Stimulated activated CD8-positive, alpha-beta memory T cell treated with anti-CD3 and anti-CD28 coated beads, Interleukin-4, amount 100 ng/mL, for 24 hours (primary cell): ENCODE data around the gene SMC1B.

ENCODE experiments used
- DNase-seq: peaks from one replicate; pipeline ENCODE4 v3.0.0-alpha.2; 2020; ENCODE audit warnings: low read depth

Gene SMC1B

GRCh38 chr22:45320357-45320976 lies 92.9 kb downstream of the SMC1B start:
- no peak for DNase-seq

- no peak for DNase-seq
These were observed 94.1 kb downstream of the SMC1B start for GRCh38 chr22:45319324-45319685.

GRCh38 chr22:45318558-45319323 lies 94.7 kb downstream of the SMC1B start:
- peak; percentile 29 for DNase-seq

DNA sequence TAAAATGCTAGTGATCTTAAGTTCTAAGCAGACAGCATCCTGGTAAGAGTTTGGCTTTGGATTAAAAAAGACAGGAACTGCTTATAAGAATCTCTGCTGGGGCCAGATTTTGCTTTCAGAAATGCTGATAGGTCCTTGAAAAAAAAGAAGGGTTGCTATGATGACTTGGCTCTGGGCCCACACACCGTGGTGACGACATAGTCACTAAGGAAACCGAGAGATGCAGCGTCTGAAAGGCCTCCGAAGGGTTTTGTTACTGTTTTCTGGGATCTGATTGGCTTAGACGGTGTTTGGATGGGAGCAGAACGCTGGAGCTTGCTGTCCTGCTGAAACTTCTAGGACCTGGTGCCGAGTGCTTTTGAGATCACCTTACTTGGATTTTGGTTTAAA lies 95.2 kb downstream of the SMC1B start:
- peak; percentile 71 for DNase-seq

DNA sequence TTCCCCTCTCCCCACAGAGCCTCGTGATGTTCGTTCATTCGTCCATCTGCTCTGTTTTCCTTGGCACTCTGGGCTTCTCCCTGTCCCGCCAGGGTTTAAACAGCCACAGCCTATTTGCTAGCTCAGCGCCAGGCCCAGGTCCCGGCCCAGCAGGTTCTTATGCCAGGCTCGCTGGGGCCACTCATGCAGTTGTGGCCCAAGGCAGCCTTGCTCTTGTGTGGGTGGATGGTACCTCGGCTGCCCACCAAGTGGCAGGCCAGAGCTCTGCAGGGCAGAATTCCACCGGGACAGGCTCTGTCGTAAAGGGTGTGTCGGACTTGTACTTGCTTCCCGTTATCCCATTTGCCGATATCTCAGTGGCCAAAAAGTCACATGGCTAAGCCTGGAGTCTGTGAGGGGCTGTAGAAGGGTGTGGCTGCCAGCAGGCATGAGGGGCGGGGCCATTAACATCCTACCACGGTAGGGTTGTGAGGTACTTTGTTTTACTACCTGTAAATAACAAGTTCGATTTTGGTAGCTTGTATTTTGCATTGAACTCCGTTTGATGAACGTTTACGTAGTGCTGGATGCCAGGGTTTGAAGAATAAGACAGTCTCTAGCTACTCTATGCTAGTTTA lies 95.7 kb downstream of the SMC1B start:
- DNase-seq: no peak

DNA sequence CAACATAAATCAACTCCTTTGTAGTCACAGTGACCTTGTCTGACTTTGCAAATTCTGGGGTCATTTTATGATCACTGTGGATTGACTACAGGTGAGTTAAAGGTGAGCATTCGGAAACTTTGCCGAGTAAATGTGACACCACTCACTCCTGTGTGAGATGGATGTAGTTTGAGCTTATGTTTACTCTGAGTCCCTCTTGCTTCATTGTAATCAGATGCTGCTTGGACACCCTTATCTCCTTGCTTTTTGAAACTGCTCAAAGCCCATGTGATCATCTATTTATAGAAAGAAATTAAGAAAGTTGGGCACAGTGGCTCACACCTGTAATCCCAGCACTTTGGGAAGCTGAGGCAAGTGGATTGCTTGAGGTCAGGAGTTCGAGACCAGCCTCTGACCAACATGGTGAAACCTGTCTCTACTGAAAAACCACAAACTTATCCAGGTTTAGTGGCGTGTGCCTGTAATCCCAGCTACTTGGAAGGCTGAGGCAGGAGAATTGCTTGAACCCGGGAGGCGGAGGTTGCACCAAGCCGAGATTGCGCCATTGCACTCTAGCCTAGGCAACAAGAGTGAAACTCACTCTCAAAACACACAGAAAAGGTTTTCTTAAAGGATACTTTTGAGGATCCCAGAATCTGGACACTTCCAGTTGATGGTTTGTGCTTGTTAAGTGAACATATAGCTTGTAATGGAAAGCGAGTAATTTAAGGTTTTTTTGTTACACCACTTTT lies 96.4 kb downstream of the SMC1B start:
- no peak for DNase-seq

- DNase-seq: no peak
These were observed 98.6 kb downstream of the SMC1B start for GRCh38 chr22:45314786-45315185.

- no peak for DNase-seq
These were observed 99.2 kb downstream of the SMC1B start for GRCh38 chr22:45314054-45314721.

- DNase-seq: no peak
These were observed 100.5 kb downstream of the SMC1B start for GRCh38 chr22:45312856-45313255.

- DNase-seq: no peak
These were observed 101.0 kb downstream of the SMC1B start for GRCh38 chr22:45312415-45312814.

DNA sequence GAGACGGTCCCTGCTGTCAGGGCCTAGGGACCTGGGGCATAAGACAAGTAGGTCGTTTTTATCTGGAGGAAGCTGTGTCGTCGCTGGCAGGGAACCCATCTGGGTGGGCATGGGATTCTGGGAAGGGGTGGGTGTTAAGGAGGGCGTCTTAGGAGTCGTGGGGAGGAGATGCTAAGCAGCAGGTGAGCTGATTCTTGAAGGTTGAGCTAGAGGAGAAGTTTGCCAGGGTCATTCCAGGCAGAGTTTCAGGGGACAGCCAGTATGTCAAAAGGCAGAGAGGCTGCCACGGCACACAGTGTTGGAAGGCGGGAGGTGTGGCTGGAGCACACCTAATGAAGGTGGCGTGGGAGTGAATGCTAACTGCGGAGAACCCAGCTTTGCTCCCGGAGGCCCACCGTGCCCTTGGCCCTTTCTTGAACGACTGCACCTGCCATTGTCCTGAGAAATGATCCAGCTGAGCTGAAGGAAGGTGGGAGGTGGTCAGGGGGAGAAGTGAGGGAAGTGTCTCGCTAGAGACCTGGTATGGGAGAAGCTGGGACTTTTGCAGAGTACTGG lies 102.3 kb downstream of the SMC1B start:
- DNase-seq: no peak

GRCh38 chr22:45310331-45310976 lies 102.9 kb downstream of the SMC1B start:
- DNase-seq: no peak

- peak; percentile 95 for DNase-seq
These were observed 103.8 kb downstream of the SMC1B start, which contains the start of gene FAM118A for GRCh38 chr22:45309422-45310227. Gene FAM118A, plus strand, starts transcription at chr22:45309934. Its CDS starts 12,446 bp downstream, at chr22:45322380.

DNA sequence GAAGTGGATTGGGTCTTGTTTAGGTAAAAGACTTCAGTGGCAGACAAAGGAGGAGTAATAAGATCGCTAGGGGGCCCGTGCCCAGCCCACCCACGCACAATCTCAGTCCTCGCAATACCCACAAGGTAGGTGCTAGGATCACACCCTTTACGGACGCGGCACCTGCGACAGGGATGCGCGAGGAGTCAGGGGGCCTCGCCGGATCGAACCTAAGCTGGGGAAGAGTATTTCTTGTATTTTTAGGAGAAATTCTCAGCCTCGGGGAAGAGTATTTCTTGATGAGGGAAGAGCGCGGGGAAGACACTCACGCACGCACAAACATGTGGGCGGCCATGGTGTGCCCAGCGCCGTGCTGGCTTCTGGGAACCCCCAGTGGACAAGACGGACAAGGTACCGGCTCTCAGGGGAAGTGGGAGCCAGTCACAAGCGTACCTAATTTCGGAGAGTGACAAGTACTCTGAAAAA lies 104.4 kb downstream of the SMC1B start:
- no peak for DNase-seq

DNA sequence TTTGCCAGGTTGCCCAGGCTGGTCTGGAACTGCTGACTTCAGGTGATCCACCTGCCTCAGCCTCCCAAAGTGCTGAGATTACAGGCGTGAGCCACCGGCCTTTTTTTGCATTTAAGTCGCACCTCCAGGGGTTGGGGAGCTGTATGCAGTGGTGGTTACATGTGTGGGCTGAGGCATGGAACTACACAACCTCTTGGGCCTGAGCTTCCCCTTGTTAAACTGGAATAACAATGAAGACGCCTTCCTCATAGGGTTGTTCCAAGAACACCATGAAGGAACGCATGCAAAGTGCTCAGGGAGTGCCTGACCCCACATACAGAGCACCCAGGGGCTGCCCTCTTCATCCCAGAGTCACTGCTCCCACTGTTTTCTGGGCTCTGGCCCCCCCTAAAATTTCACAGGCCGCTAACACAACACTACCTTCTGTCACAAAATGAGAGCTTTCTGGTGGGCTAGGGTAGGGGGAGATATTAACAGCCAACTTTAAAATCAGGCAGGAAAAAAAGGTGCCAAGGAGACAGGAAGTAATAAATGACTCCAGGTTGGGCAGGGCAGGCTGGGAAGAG lies 104.9 kb downstream of the SMC1B start:
- no peak for DNase-seq

DNA sequence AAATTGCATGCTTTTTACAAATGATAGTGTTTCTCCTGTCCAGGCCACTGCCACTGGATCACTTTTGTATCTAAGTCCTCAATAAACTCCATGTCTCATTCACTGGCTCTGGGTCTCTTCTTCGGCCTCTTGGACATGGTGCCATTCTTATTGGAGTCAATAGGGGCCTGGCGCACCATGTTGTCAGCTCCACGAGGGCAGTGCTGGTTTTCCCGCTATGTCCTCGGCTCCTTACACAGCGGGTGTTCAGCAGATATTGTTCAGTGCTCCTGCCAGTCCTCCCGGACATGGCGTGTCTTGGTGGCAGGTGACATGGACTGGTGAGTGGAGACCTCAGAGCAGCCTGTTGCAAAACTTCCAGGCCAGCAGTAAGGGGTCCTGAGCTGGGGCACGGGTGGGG lies 107.3 kb downstream of the SMC1B start:
- DNase-seq: no peak

DNA sequence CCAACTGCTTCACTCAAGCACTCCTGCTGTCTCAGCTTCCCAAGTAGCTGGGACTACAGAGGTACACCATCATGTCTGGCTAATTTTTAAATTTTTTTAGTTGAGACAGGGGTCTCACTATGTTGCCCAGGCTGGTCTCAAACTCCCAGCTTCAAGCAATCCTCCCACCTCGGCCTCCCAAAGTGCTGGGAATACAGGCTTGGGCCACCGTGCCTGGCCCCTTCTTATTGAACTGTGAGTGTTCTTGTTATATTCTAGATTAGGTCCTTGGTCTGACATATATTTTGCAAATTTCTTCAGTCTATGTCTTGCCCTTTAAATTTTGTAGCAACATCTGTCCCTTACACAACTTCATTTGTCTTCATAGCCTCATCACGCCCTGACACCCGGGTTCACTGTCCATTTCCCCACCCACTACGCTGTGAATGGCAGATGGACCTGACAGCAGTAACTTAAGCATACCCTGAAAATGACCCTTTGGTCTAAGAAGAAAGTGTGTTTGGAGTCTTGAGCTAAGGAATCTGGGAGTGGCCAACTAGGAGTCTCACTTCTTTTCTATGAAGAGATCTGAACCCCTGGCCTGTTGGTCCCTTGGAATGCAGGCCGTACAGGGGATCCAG lies 107.8 kb downstream of the SMC1B start:
- DNase-seq: no peak

DNA sequence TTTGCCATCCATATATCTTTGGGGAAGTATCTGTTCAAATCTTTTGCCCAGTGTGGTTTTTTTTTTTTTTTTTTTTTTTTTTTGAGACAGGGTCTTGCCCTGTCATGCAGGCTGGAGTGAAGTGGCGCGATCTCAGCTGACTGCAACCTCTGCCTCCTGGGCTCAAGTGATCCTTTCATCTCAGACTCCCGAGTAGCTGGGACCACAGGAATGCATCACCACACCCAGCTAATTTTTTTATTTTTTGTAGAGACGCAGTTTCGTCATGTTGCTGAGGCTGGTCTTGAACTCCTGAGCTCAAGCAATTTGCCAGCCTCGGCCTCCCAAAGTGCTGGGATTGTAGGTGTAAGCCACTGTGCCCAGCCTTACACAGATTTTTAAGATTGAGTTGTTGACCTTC lies 108.4 kb downstream of the SMC1B start:
- no peak for DNase-seq

GRCh38 chr22:45303181-45303580 lies 110.2 kb downstream of the SMC1B start:
- no peak for DNase-seq
